GM23338 (cell line): ENCODE measurements around the gene COA7. TPM values are rescaled to one million over a fixed set of nuclear protein-coding genes. Genes with fewer than 3 reads are reported as not detected.

ENCODE experiments used
- ATAC-seq: fragments of 200-7000 bp; cut with Tn5 transposase; 3 replicates; pipeline ENCODE4 v1.9.1; 2020
- DNase-seq: peaks from one replicate; pipeline ENCODE4 v3.0.0-alpha.2; 2015; ENCODE audit warnings: low spot score
- H2AFZ ChIP-seq: fragments of 200-600 bp; sonication (generic); 2 replicates; pipeline ENCODE4 v1.8.0; 2016; ENCODE audit warnings: antibody characterized with exemption, mild to moderate bottlenecking, moderate library complexity
- H3F3A ChIP-seq: fragments of 200-600 bp; sonication (generic); replicated peaks from 2 replicates; pipeline ENCODE4 v1.8.0; 2017; ENCODE audit warnings: antibody characterized with exemption, mixed run types, low read depth
- H3K27ac ChIP-seq: fragments of 200-600 bp; sonication (generic); 2 replicates; pipeline ENCODE4 v1.6.1; 2016; ENCODE audit warnings: low read depth
- H3K27me3 ChIP-seq: fragments of 200-600 bp; sonication (generic); 2 replicates; pipeline ENCODE4 v1.8.0; 2016; ENCODE audit warnings: mild to moderate bottlenecking, mixed run types, moderate library complexity; ENCODE audit not compliant: insufficient read depth
- H3K36me3 ChIP-seq: fragments of 200-600 bp; sonication (generic); 2 replicates; pipeline ENCODE4 v1.8.0; 2016; ENCODE audit warnings: mild to moderate bottlenecking; ENCODE audit not compliant: insufficient read depth
- H3K4me1 ChIP-seq: fragments of 200-600 bp; sonication (generic); 2 replicates; pipeline ENCODE4 v1.8.0; 2016; ENCODE audit warnings: mild to moderate bottlenecking, moderate library complexity; ENCODE audit not compliant: insufficient read depth
- H3K4me2 ChIP-seq: fragments of 200-600 bp; sonication (generic); 2 replicates; pipeline ENCODE4 v1.7.1; 2017; ENCODE audit warnings: mixed run types
- H3K4me3 ChIP-seq: fragments of 200-600 bp; sonication (generic); 2 replicates; pipeline ENCODE4 v1.6.1; 2016; ENCODE audit warnings: mixed run types
- H3K79me2 ChIP-seq: fragments of 200-600 bp; sonication (generic); replicated peaks from 2 replicates; pipeline ENCODE4 v1.8.0; 2017; ENCODE audit warnings: mild to moderate bottlenecking; ENCODE audit not compliant: insufficient read depth
- H3K9me2 ChIP-seq: fragments of 200-600 bp; sonication (generic); 2 replicates; pipeline ENCODE4 v1.8.0; 2017; ENCODE audit not compliant: insufficient read depth
- H4K20me1 ChIP-seq: fragments of 200-600 bp; sonication (generic); replicated peaks from 2 replicates; pipeline ENCODE4 v1.8.0; 2017; ENCODE audit warnings: mild to moderate bottlenecking; ENCODE audit not compliant: insufficient read depth
- H3K27ac Mint-ChIP-seq: 2 replicates; pipeline ENCODE4 v1.8.0; 2020; ENCODE audit warnings: inconsistent platforms, mild to moderate bottlenecking, moderate library complexity, mixed read lengths
- H3K27me3 Mint-ChIP-seq: 3 replicates; pipeline ENCODE4 v1.8.0; 2022; ENCODE audit warnings: low read depth, mild to moderate bottlenecking, moderate library complexity, mixed read lengths, inconsistent platforms; ENCODE audit not compliant: insufficient read depth, poor library complexity
- H3K36me3 Mint-ChIP-seq: 3 replicates; pipeline ENCODE4 v1.8.0; 2021; ENCODE audit warnings: low read depth, mild to moderate bottlenecking, inconsistent platforms, moderate library complexity, mixed read lengths
- H3K4me1 Mint-ChIP-seq: 3 replicates; pipeline ENCODE4 v1.8.0; 2020; ENCODE audit warnings: mild to moderate bottlenecking, inconsistent platforms, mixed read lengths
- H3K4me3 Mint-ChIP-seq: 3 replicates; pipeline ENCODE4 v1.8.0; 2021; ENCODE audit warnings: moderate library complexity, mild to moderate bottlenecking, inconsistent platforms, mixed read lengths
- H3K9me3 Mint-ChIP-seq: 3 replicates; pipeline ENCODE4 v1.8.0; 2020; ENCODE audit warnings: moderate library complexity, mild to moderate bottlenecking, inconsistent platforms, mixed read lengths
- CREB1 ChIP-seq: fragments of 250-450 bp; sonication (Bioruptor Pico); IDR thresholded peaks from 2 replicates; pipeline ENCODE4 v1.5.0; 2020; ENCODE audit warnings: low read depth, mild to moderate bottlenecking, moderate library complexity
- CTCF ChIP-seq, 2 experiments: fragments of 200-600 bp in 1 of 2; sonication (generic) in 1 of 2; conservative IDR thresholded peaks; 2 replicates each; pipeline versions ENCODE4 v1.5.1 to v1.6.1; 2016 to 2017; ENCODE audit warnings: antibody characterized with exemption in 2 of 2, low read depth in 2 of 2, mild to moderate bottlenecking in 2 of 2, moderate library complexity in 1 of 2
- EZH2 ChIP-seq: fragments of 200-600 bp; sonication (generic); IDR thresholded peaks from one replicate; pipeline ENCODE4 v1.8.0; 2017; ENCODE audit warnings: antibody characterized with exemption, mild to moderate bottlenecking, low read depth; ENCODE audit not compliant: unreplicated experiment
- EZH2phosphoT487 ChIP-seq: fragments of 200-600 bp; sonication (generic); IDR thresholded peaks from one replicate; pipeline ENCODE4 v1.8.1; 2018; ENCODE audit warnings: antibody characterized with exemption; ENCODE audit not compliant: unreplicated experiment
- JUNB ChIP-seq: IDR thresholded peaks from one replicate; pipeline ENCODE4 v1.6.1; 2016; ENCODE audit warnings: antibody characterized with exemption; ENCODE audit not compliant: unreplicated experiment
- NANOG ChIP-seq: IDR thresholded peaks from 2 replicates; pipeline ENCODE4 v1.6.1; 2016; ENCODE audit warnings: antibody characterized with exemption, borderline replicate concordance
- POLR2AphosphoS5 ChIP-seq: IDR thresholded peaks from 2 replicates; pipeline ENCODE4 v1.6.1; 2016; ENCODE audit warnings: antibody characterized with exemption, low read depth
- STAT1 ChIP-seq: IDR thresholded peaks from one replicate; pipeline ENCODE4 v1.6.1; 2016; ENCODE audit warnings: antibody characterized with exemption; ENCODE audit not compliant: unreplicated experiment
- ZNF114 ChIP-seq: fragments of 250-450 bp; sonication (Bioruptor Pico); IDR thresholded peaks from 2 replicates; pipeline ENCODE4 v1.5.0; 2020; ENCODE audit warnings: mild to moderate bottlenecking, moderate library complexity
- ZNF331 ChIP-seq: fragments of 250-450 bp; sonication (Bioruptor Pico); IDR thresholded peaks from 2 replicates; pipeline ENCODE4 v1.5.0; 2020; ENCODE audit warnings: low read depth, mild to moderate bottlenecking, moderate library complexity
- ZNF462 ChIP-seq: fragments of 250-450 bp; sonication (Bioruptor Pico); IDR thresholded peaks from 2 replicates; pipeline ENCODE4 v1.5.0; 2020; ENCODE audit warnings: mild to moderate bottlenecking, moderate library complexity
- polyA plus RNA-seq: library from polyadenylated mRNA; unstranded; fragments of >200 nt; fragmentation: Nextera tagmentation; extraction: Ambion mirVana; gene quantifications from 2 replicates; pipeline ENCODE4 v1.2.1, GENCODE V29; 2016
- total RNA-seq: library from RNA; depleted of rRNA; stranded (reverse); fragments of >200 nt; shearing (Covaris generic); gene quantifications from 2 replicates; pipeline ENCODE4 v1.2.3, GENCODE V29; 2014
- TF ChIP-seq, protein P1 (sequence below): IDR thresholded peaks from 2 replicates; pipeline ENCODE4 v1.6.1; 2016; ENCODE audit warnings: antibody characterized with exemption
- TF ChIP-seq, protein P2 (sequence below): IDR thresholded peaks from one replicate; pipeline ENCODE4 v1.6.1; 2018; ENCODE audit warnings: antibody characterized with exemption; ENCODE audit not compliant: unreplicated experiment

The COA7 gene
- total and polyA plus RNA-seq, 2 experiments from 2014 or later: 19.7 to 27.5 TPM

DNA sequence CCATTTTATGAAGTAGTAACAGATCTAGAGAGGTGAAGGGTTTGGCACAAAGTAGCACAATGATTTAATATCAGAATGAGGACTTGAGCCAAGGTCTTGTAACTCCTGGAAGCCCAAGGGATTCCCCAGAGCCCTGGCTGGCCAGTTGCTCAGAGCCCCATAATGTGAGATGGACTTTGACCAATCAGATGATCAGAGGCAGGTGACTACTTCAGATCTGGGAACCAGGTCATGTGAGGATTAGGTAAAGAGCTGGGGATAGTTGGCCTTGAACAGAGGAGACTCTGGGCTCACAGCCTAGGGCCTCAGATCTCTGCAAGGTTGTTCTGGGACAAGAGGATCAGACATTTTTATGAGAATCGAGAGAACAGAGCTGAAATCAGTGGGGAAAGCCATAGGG lies 46.2 kb downstream of the COA7 start:
- peaks cover 6% of the 10 kb centered on the region for H3K27me3 Mint-ChIP-seq
- H3K36me3 Mint-ChIP-seq: no peaks in the 10 kb centered on the region
- Histone ChIP-seq H3K4me3 (no peak overlapping the region), H3K4me2 (no peak overlapping the region), H3K36me3 (no peaks in the 10 kb centered on the region), H4K20me1 (no peaks in the 10 kb centered on the region), H3F3A (no peaks in the 10 kb centered on the region), H2AFZ (peak overlapping the region; percentile 57), H3K27me3 (no peaks in the 10 kb centered on the region), H3K27ac (no peak overlapping the region), H3K9me2 (no peaks in the 10 kb centered on the region), H3K79me2 (no peaks in the 10 kb centered on the region), H3K4me1 (no peaks in the 10 kb centered on the region)
- H3K9me3 Mint-ChIP-seq: no peaks in the 10 kb centered on the region
- no peak for ATAC-seq
- no peak overlapping the region for H3K4me3 Mint-ChIP-seq
- no peaks in the 10 kb centered on the region for H3K4me1 Mint-ChIP-seq
- DNase-seq: no peak
- TF ChIP-seq ZNF331 (CRISPR knock-in tag): no peak
- TF ChIP-seq ZNF114: no peak
- no peak for TF ChIP-seq CTCF (conservative IDR thresholded peaks at IDR 0.05; ENCODE audit: low read depth in 2 of 2)
- TF ChIP-seq JUNB: no peak
- TF ChIP-seq EZH2phosphoT487: no peak
- no peak for TF ChIP-seq STAT1
- TF ChIP-seq ZNF462 (CRISPR knock-in tag): no peak
- TF ChIP-seq, protein P1, sequence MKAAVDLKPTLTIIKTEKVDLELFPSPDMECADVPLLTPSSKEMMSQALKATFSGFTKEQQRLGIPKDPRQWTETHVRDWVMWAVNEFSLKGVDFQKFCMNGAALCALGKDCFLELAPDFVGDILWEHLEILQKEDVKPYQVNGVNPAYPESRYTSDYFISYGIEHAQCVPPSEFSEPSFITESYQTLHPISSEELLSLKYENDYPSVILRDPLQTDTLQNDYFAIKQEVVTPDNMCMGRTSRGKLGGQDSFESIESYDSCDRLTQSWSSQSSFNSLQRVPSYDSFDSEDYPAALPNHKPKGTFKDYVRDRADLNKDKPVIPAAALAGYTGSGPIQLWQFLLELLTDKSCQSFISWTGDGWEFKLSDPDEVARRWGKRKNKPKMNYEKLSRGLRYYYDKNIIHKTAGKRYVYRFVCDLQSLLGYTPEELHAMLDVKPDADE: no peak
- no peak for TF ChIP-seq CREB1
- TF ChIP-seq NANOG: no peak
- TF ChIP-seq, protein P2, sequence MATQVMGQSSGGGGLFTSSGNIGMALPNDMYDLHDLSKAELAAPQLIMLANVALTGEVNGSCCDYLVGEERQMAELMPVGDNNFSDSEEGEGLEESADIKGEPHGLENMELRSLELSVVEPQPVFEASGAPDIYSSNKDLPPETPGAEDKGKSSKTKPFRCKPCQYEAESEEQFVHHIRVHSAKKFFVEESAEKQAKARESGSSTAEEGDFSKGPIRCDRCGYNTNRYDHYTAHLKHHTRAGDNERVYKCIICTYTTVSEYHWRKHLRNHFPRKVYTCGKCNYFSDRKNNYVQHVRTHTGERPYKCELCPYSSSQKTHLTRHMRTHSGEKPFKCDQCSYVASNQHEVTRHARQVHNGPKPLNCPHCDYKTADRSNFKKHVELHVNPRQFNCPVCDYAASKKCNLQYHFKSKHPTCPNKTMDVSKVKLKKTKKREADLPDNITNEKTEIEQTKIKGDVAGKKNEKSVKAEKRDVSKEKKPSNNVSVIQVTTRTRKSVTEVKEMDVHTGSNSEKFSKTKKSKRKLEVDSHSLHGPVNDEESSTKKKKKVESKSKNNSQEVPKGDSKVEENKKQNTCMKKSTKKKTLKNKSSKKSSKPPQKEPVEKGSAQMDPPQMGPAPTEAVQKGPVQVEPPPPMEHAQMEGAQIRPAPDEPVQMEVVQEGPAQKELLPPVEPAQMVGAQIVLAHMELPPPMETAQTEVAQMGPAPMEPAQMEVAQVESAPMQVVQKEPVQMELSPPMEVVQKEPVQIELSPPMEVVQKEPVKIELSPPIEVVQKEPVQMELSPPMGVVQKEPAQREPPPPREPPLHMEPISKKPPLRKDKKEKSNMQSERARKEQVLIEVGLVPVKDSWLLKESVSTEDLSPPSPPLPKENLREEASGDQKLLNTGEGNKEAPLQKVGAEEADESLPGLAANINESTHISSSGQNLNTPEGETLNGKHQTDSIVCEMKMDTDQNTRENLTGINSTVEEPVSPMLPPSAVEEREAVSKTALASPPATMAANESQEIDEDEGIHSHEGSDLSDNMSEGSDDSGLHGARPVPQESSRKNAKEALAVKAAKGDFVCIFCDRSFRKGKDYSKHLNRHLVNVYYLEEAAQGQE: no peak
- no peak for TF ChIP-seq POLR2AphosphoS5
- no peak for TF ChIP-seq EZH2
- no peak overlapping the region for H3K27ac Mint-ChIP-seq
